Calu3 (cell line): Measurements from ENCODE around the gene CDKN1B. TPM values are rescaled to one million over a fixed set of nuclear protein-coding genes. Genes with fewer than 3 reads are reported as not detected.

Experiments
- BruUV-seq: library from RNA; stranded (reverse); fragments of 400-500 nt; replicated peaks from 2 replicates; lab custom pipeline; 2021; lab: Mats Ljungman, UMichigan
- CTCF ChIA-PET: fragments of 300-600 bp; sonication (Branson Sonifier 250); formaldehyde crosslinking; loops from one replicate; lab custom pipeline; 2022; ENCODE audit warnings: antibody characterized with exemption; lab: Charles Lee
- DNase-seq: peaks from one replicate; pipeline ENCODE4 v3.0.0; 2022
- H3K27ac Mint-ChIP-seq: one replicate; pipeline ENCODE4 v1.8.0; 2022; ENCODE audit warnings: mixed read lengths; ENCODE audit not compliant: unreplicated experiment
- H3K27me3 Mint-ChIP-seq: one replicate; pipeline ENCODE4 v1.8.0; 2022; ENCODE audit warnings: mixed read lengths; ENCODE audit not compliant: unreplicated experiment
- H3K36me3 Mint-ChIP-seq: one replicate; pipeline ENCODE4 v1.8.0; 2022; ENCODE audit warnings: mild to moderate bottlenecking, moderate library complexity, mixed read lengths; ENCODE audit not compliant: insufficient read depth, unreplicated experiment
- H3K4me1 Mint-ChIP-seq: one replicate; pipeline ENCODE4 v1.8.0; 2022; ENCODE audit warnings: mild to moderate bottlenecking, low read depth, mixed read lengths; ENCODE audit not compliant: unreplicated experiment
- H3K4me3 Mint-ChIP-seq: one replicate; pipeline ENCODE4 v1.8.0; 2022; ENCODE audit warnings: mild to moderate bottlenecking, low read depth, moderate library complexity, mixed read lengths; ENCODE audit not compliant: unreplicated experiment
- H3K9me3 Mint-ChIP-seq: one replicate; pipeline ENCODE4 v1.8.0; 2022; ENCODE audit warnings: low read depth, mixed read lengths; ENCODE audit not compliant: unreplicated experiment
- intact Hi-C: fragments of 100-400 bp; cut with micrococcal nuclease; formaldehyde crosslinking; loops from one replicate; pipeline ENCODE4 v1.10.0; 2022; ENCODE audit not compliant: unreplicated experiment
- total RNA-seq: library from RNA; stranded (reverse); gene quantifications from 2 replicates; pipeline ENCODE4 v1.2.3, GENCODE V29; 2022
- TF ChIP-seq, protein P1 (sequence below): fragments of 200-600 bp; IDR thresholded peaks from one replicate; pipeline ENCODE4 v1.8.0; 2022; ENCODE audit warnings: antibody characterized with exemption; ENCODE audit not compliant: unreplicated experiment

The CDKN1B gene
- total RNA-seq, 1 experiment from 2014 or later: 41.0 TPM

DNA sequence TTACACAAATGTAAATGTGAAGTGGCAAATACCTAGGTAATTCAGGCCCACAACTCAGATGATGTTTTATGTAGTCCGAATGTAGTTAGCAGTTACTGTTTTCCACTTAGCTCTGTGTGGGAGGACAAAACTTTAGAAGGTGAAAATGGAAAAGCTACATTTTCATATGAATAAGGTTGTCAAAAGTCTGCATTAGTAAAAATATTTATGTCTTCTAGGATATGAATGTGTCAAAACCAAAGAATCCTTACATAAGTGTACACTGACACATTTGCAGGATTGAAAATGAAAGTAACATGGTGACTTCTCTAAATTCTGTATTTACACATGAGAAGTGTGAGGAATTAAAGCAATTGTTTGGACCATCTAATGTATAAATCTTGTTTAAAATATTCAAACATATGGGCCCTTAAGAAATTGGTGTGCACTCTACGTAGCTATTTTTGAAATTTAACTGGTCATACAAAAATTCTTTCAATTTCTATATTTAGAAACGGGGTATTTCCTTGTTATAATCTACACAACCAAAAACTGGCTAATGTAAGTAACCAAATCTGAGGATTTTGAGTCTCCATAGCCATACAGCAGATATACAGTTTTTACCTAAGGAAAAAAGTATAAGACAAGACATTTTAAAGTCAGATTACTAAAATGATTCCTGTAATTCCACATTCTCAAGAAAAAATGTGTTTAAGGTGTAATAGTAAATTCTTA is 5.4 kb downstream of the CDKN1B start:
- Mint-ChIP-seq H3K36me3 (peaks cover 92% of the 10 kb centered on the region), H3K27ac (peak overlapping the region; percentile 98), H3K4me3 (peak overlapping the region; percentile 99), H3K4me1 (peaks cover 18% of the 10 kb centered on the region), H3K27me3 (no peaks in the 10 kb centered on the region), H3K9me3 (no peaks in the 10 kb centered on the region)
- CTCF ChIA-PET: interaction anchor here (0.6 to 1.2 kb wide), 2 partner anchors 14 to 15 kb away, joined by 3 to 4 read pairs; no protein-coding TSS in a partner anchor
- TF ChIP-seq, protein P1, sequence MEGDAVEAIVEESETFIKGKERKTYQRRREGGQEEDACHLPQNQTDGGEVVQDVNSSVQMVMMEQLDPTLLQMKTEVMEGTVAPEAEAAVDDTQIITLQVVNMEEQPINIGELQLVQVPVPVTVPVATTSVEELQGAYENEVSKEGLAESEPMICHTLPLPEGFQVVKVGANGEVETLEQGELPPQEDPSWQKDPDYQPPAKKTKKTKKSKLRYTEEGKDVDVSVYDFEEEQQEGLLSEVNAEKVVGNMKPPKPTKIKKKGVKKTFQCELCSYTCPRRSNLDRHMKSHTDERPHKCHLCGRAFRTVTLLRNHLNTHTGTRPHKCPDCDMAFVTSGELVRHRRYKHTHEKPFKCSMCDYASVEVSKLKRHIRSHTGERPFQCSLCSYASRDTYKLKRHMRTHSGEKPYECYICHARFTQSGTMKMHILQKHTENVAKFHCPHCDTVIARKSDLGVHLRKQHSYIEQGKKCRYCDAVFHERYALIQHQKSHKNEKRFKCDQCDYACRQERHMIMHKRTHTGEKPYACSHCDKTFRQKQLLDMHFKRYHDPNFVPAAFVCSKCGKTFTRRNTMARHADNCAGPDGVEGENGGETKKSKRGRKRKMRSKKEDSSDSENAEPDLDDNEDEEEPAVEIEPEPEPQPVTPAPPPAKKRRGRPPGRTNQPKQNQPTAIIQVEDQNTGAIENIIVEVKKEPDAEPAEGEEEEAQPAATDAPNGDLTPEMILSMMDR: no peak
- intact Hi-C loops: loop anchor here (5.0 to 10.0 kb wide), 2 partner anchors 175 to 252 kb away; no protein-coding TSS in a partner anchor
- no peak for DNase-seq
- BruUV-seq: no TSS peak

- TSS peak; percentile 11 for BruUV-seq
- peak overlapping the region; percentile 99 for H3K4me3 Mint-ChIP-seq
- no peaks in the 10 kb centered on the region for H3K9me3 Mint-ChIP-seq
- intact Hi-C loops: loop anchor here (5.0 to 10.0 kb wide), 2 partner anchors 174 to 252 kb away; no protein-coding TSS in a partner anchor
- peaks cover 20% of the 10 kb centered on the region for H3K4me1 Mint-ChIP-seq
- TF ChIP-seq, protein P1: no peak
- H3K36me3 Mint-ChIP-seq: peaks cover 88% of the 10 kb centered on the region
- CTCF ChIA-PET: interaction anchor here (0.6 kb wide), 1 partner anchor 14 kb away, joined by 4 read pairs; no protein-coding TSS in a partner anchor
- H3K27me3 Mint-ChIP-seq: no peaks in the 10 kb centered on the region
- DNase-seq: no peak
- peak overlapping the region; percentile 98 for H3K27ac Mint-ChIP-seq
These were observed 6.0 kb downstream of the CDKN1B start for GRCh38 chr12:12723149-12723680.

DNA sequence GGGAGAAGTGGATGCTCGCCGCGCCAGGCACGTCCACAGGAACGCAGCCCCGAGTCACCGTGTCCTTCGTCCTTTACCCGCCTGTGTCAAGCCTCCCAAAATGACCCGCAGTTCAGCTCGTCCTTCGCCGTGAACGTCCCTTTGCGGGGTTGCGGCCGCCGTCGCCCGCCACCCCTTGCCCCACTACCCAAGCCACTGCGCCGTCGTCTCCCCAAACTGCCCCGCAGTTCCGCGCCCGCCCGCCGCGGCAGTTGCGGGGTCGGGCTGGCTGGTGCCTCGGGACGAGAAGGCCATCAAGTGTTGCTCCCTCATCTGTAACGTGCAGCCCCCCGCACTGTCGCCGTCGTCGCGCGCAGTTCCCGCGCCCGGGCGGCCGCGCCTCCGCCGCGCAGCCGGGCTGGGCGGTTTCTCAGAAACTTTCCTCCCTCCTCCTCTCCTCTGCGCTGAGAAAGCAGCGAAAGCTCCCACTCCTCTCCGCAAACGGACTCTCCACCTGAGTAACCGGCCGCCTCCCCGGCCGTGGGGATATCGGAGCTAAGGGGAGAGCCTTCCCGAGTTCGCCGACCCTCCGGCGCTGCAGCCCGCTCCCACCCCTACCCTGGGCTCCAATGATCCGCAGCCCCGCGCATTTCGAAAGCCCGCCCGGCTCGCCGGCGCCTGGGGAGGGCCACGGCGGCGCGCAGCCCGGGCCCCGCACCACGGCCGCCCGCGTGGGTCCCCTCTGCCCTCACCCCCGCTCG is 6.7 kb downstream of the CDKN1B start:
- Mint-ChIP-seq H3K4me1 (peaks cover 26% of the 10 kb centered on the region), H3K4me3 (peak overlapping the region; percentile 99), H3K36me3 (peaks cover 88% of the 10 kb centered on the region), H3K9me3 (no peaks in the 10 kb centered on the region), H3K27me3 (no peaks in the 10 kb centered on the region), H3K27ac (peak overlapping the region; percentile 98)
- intact Hi-C loops: loop anchor here (5.0 to 10.0 kb wide), 2 partner anchors 173 to 251 kb away; no protein-coding TSS in a partner anchor
- BruUV-seq: no TSS peak
- CTCF ChIA-PET: interaction anchor here (0.6 kb wide), 1 partner anchor 13 kb away, joined by 4 read pairs; no protein-coding TSS in a partner anchor
- DNase-seq: peak; percentile 32
- TF ChIP-seq, protein P1: no peak

- Mint-ChIP-seq H3K9me3 (no peaks in the 10 kb centered on the region), H3K27me3 (no peaks in the 10 kb centered on the region), H3K4me3 (peak overlapping the region; percentile 99), H3K36me3 (peaks cover 82% of the 10 kb centered on the region), H3K27ac (peak overlapping the region; percentile 98), H3K4me1 (peaks cover 26% of the 10 kb centered on the region)
- CTCF ChIA-PET: interaction anchor here (0.6 to 1.4 kb wide), 3 partner anchors 12 to 354 kb away, joined by 3 to 10 read pairs (median 4); no protein-coding TSS in a partner anchor
- TF ChIP-seq, protein P1: no peak
- TSS peak; percentile 44 for BruUV-seq
- DNase-seq: no peak
- intact Hi-C loops: loop anchor here (5.0 to 10.0 kb wide), 3 partner anchors 78 to 250 kb away; no protein-coding TSS in a partner anchor
These were observed 7.4 kb downstream of the CDKN1B start for GRCh38 chr12:12724421-12725085.
